ENCODE results near the gene SPACA7.

Gene SPACA7

GRCh38 chr13:112466132-112467058, 90.2 kb downstream of the SPACA7 start:
- DNase-seq (ENCODE audit: low read depth): no peak

GRCh38 chr13:112467236-112467635, 91.1 kb downstream of the SPACA7 start:
- DNase-seq (ENCODE audit: low read depth): no peak

DNA sequence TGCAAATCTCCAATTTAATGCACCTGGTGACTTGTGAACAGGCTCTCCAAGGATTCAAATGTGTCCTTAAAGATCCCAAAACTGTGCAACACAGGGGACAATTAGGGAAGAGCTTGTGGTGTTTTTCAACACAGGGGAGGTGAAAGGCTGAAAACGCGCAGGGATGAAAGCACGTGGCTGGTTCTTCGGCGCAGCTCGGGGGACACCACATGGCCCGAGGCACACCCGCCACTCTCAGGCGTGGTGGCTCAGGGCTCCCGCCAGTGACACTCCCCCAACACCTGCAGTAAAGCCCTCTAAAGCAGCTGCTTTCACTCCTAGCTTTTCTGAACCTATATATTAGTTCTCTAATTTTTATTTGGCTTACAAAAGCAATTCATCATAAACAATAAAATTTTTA, 91.9 kb downstream of the SPACA7 start:
- no peak for DNase-seq (ENCODE audit: low read depth)

DNA sequence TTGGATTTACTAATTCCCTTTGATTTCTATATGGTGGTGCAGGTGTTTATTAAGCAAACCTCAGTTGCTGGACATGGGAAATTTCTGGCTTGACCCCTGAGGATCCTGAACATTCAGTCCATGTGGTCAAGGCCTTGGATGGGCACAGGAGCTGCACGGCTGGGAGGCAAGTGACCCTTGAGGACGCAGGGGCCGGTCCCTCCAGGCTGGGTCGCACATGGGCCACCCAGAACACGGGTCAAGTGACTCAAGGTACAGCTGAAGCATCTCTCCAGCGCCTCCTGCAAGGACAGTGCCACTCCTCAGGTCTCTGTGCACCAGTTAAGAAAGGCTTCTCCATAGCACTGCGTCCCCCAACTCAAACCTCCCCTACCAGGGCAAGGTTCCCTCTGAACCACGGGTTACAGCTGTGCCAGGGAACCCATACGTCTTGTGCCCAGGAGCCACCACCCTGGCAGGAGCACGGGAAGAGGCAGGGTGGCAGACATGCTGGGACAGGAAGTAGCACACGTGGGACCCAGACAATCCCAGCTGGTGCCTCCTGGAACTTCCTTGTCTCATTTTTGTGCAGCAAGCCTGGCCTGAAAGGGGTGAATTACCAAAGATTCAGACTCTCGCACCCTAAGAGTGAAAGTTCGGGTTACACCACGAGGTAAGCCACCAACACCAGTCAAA, 93.1 kb downstream of the SPACA7 start:
- no peak for DNase-seq (ENCODE audit: low read depth)

DNA sequence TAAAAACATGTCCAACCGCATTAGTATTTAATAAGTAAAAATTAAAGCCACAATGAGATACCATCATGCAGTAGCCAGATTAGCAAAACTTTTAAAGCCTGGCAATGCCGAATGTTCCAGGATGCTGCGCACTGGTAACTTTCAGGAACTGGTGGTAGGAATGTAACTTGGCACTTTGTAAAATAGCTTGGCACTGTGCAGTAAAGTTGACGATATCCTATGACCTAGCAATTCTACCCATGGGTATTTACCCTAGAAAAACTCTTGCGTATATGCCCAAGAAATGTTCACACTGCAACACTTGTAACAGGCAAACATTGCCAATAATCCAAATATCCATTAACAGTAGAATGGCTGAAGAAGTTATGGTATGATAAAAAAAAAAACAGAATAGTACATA, 97.7 kb downstream of the SPACA7 start:
- DNase-seq (ENCODE audit: low read depth): no peak

DNA sequence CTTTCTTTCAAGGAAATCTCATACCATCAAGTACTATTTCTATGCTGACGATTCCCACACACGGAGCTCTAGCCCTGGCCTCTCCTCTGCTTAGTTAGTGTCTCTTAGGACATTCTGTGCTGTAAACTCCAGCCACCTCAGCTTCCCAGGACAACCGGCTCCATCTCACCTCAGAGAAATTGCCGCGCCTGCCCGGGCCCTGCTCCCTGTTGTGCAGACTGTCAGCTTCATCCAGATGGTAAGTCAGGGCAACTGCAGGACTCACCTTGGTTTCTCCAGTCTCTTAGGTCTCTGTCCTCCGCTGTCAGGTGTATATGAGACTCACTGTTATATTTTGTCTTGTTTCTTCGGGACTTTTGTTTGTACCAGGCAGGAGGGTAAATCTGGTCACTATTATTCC, 98.7 kb downstream of the SPACA7 start:
- no peak for DNase-seq (ENCODE audit: low read depth)

DNA sequence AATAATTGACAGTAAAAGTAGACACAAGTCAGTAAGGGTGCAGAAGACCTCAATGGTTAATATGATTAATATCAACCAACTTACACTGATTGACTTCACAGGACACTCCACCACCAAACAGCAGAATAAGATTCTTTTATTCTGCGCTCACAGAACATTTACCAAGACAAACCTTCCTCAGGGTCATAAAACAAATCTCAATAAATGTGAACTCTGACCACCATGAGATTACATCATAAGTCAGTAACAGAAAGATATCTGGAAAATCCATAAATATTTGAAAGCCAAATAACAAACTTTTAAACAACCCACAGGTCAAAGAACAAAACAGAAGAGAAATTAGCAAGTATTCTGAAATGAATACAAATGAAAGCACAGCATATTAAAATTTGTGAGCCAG, 99.7 kb downstream of the SPACA7 start:
- DNase-seq (ENCODE audit: low read depth): no peak

- DNase-seq (ENCODE audit: low read depth): no peak
Observed at GRCh38 chr13:112477070-112477619, 101.0 kb downstream of the SPACA7 start.

DNA sequence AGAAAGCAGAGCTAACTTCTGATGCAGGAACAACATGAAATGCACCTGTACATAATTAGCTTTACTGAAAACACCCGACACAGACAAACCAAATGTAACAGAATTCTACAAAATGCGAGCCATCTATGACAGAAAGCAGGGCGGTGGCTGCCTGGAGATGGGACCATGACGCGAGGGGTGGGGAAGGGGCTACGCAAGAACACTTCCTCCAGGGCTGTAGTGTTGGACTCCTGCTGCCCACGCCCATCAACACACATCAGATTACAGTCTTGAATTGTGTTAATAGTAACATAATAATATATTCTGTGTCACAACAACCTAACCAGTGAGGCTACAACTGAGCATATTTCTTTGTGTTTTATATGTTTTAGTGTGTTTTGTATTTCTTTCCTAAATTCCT, 103.2 kb downstream of the SPACA7 start:
- DNase-seq (ENCODE audit: low read depth): no peak

DNA sequence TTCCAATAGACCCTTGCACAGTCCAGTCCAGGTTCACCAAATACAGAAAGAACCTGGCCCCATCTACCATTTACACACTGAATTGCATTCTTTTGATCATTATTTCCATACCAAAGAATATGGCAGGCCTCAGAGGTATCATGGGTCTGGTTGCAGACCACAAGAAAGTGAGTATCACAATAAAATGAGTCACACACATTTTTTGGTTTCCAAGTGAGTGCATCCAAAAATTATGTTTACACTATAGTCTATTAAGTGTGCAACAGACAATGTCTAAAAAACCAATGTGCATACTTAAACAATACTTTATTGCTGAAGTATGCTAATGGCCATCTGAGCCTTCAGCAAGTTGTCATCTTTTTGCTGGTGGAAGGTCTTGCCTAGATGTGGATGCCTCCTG, 105.3 kb downstream of the SPACA7 start:
- DNase-seq (ENCODE audit: low read depth): no peak

GRCh38 chr13:112483299-112483698, 107.1 kb downstream of the SPACA7 start:
- no peak for DNase-seq (ENCODE audit: low read depth)
